Activated CD4-positive, CD25-positive, alpha-beta regulatory T cell (primary cell): ENCODE measurements around the gene CRLF2.
"Not testable (repeated sequence)": the region's sequence is repeated elsewhere in the genome, so short reads cannot be mapped to it uniquely, and the experiment has no call there.

Experiments
- DNase-seq, 4 experiments: peaks; one replicate each; lab custom pipeline; 2025; lab: John Stamatoyannopoulos, UW

CRLF2 gene

GRCh38 chrX:1167466-1167865, 45.0 kb downstream of the CRLF2 start:
- DNase-seq, result no peak

- DNase-seq, result no peak
Measured at GRCh38 chrX:1165535-1166196, 46.8 kb downstream of the CRLF2 start.

- DNase-seq, result no peak
Measured at GRCh38 chrX:1164322-1165288, 47.8 kb downstream of the CRLF2 start.

GRCh38 chrX:1163231-1163630, 49.2 kb downstream of the CRLF2 start:
- no peak for DNase-seq

- DNase-seq, result no peak
Measured at GRCh38 chrX:1162119-1162916, 50.1 kb downstream of the CRLF2 start.

GRCh38 chrX:1159548-1159947, 52.9 kb downstream of the CRLF2 start:
- DNase-seq, result no peak

- DNase-seq, result not testable (repeated sequence)
Measured at GRCh38 chrX:1156681-1157455, 55.6 kb downstream of the CRLF2 start.

- DNase-seq, result no peak
Measured at GRCh38 chrX:1153940-1154339, 58.5 kb downstream of the CRLF2 start.

- no peak for DNase-seq
Measured at GRCh38 chrX:1152090-1152489, 60.4 kb downstream of the CRLF2 start.

GRCh38 chrX:1151378-1152077, 60.9 kb downstream of the CRLF2 start:
- DNase-seq, result no peak

GRCh38 chrX:1150569-1151347, 61.7 kb downstream of the CRLF2 start:
- DNase-seq, result no peak

- no peak for DNase-seq
Measured at GRCh38 chrX:1147611-1148515, 64.6 kb downstream of the CRLF2 start.

GRCh38 chrX:1144293-1144692, 68.2 kb downstream of the CRLF2 start:
- DNase-seq, result no peak
